OCI-LY1 (cell line): Measurements from ENCODE around the gene ZMPSTE24.
A peak's percentile ranks its signal among the peaks of the same experiment; 100 is the strongest.

Experiments
- H2AFZ ChIP-seq: fragments of 200-600 bp; sonication (generic), shearing (Covaris generic); 2 replicates; pipeline ENCODE4 v1.6.0; 2014; ENCODE audit warnings: antibody characterized with exemption, mild to moderate bottlenecking, low read length
- H3F3A ChIP-seq: fragments of 200-600 bp; sonication (generic), shearing (Covaris generic); 2 replicates; pipeline ENCODE4 v1.6.0; 2014; ENCODE audit warnings: mild to moderate bottlenecking, antibody characterized with exemption, low read length, moderate library complexity; ENCODE audit not compliant: insufficient read depth
- H3K27ac ChIP-seq: fragments of 200-600 bp; sonication (generic); 2 replicates; pipeline ENCODE4 v1.5.1; 2014; ENCODE audit warnings: low read length, mixed run types, mild to moderate bottlenecking, low read depth; ENCODE audit not compliant: poor library complexity, severe bottlenecking
- H3K27me3 ChIP-seq: fragments of 200-600 bp; sonication (generic); 2 replicates; pipeline ENCODE4 v1.6.0; 2014; ENCODE audit warnings: antibody characterized with exemption, mild to moderate bottlenecking, low read length, moderate library complexity; ENCODE audit not compliant: insufficient read depth
- H3K36me3 ChIP-seq: fragments of 200-600 bp; sonication (generic); 2 replicates; pipeline ENCODE4 v1.6.1; 2014; ENCODE audit warnings: mild to moderate bottlenecking, antibody characterized with exemption, low read length, moderate library complexity, mixed read lengths; ENCODE audit not compliant: insufficient read depth
- H3K4me1 ChIP-seq: fragments of 200-600 bp; sonication (generic); 2 replicates; pipeline ENCODE4 v1.5.1; 2014; ENCODE audit warnings: mild to moderate bottlenecking, low read length, moderate library complexity; ENCODE audit not compliant: insufficient read depth, severe bottlenecking
- H3K4me2 ChIP-seq: fragments of 200-600 bp; sonication (generic), shearing (Covaris generic); 2 replicates; pipeline ENCODE4 v1.6.1; 2014; ENCODE audit warnings: low read length
- H3K4me3 ChIP-seq: fragments of 200-600 bp; sonication (generic); 2 replicates; pipeline ENCODE4 v1.5.1; 2014; ENCODE audit warnings: low read length, low read depth, mild to moderate bottlenecking, mixed read lengths; ENCODE audit not compliant: poor library complexity, severe bottlenecking
- H3K79me2 ChIP-seq: fragments of 200-600 bp; shearing (Covaris generic); 2 replicates; pipeline ENCODE4 v1.6.1; 2016; ENCODE audit warnings: mixed run types, low read length, mixed read lengths; ENCODE audit not compliant: insufficient read depth
- H3K9ac ChIP-seq: fragments of 200-600 bp; sonication (generic), shearing (Covaris generic); 2 replicates; pipeline ENCODE4 v1.6.1; 2014; ENCODE audit warnings: mild to moderate bottlenecking, low read length, mixed read lengths
- H3K9me2 ChIP-seq: fragments of 200-600 bp; sonication (generic), shearing (Covaris generic); 2 replicates; pipeline ENCODE4 v1.6.1; 2014; ENCODE audit warnings: low read depth, mild to moderate bottlenecking, low read length, mixed read lengths
- H3K9me3 ChIP-seq: fragments of 200-600 bp; shearing (Covaris generic); 2 replicates; pipeline ENCODE4 v1.6.1; 2014; ENCODE audit warnings: low read length, mixed read lengths
- H4K20me1 ChIP-seq: fragments of 200-600 bp; sonication (generic), shearing (Covaris generic); 2 replicates; pipeline ENCODE4 v1.6.0; 2016; ENCODE audit warnings: mild to moderate bottlenecking, low read length; ENCODE audit not compliant: insufficient read depth
- EZH2 ChIP-seq: fragments of 200-600 bp; sonication (generic), shearing (Covaris generic); IDR thresholded peaks from 2 replicates; pipeline ENCODE4 v1.8.0; 2017; ENCODE audit warnings: borderline replicate concordance, mixed run types, mild to moderate bottlenecking, antibody characterized with exemption, low read length, moderate library complexity, mixed read lengths
- TF ChIP-seq, protein P1 (sequence below): fragments of 200-600 bp; sonication (generic), shearing (Covaris generic); IDR thresholded peaks from 2 replicates; pipeline ENCODE4 v1.5.1; 2017; ENCODE audit warnings: mild to moderate bottlenecking, antibody characterized with exemption, low read length, moderate library complexity, mixed read lengths

ZMPSTE24 gene

DNA sequence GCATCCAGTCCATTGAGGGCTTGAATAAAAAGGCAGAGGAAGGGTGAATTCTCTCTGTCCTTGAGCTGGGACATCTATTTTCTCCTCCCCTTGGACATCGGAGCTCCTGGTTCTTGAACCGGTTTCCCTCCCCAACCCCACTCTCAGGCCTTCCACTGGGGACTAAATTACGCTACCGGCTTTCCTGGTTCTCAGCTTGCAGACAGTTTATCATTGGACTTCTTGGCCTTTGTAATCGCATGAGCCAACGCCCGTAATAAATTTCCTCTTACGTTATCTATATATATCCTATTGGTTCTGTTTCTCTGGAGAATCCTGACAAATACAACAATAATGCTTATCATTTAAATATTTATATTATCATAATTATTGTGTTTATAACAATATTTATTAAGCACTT, 79.4 kb downstream of the ZMPSTE24 start:
- no peaks in the 10 kb centered on the region for H3K36me3 ChIP-seq
- no peak overlapping the region for H3K4me2 ChIP-seq
- H3F3A ChIP-seq = no peaks in the 10 kb centered on the region
- no peaks in the 10 kb centered on the region for H3K9me3 ChIP-seq
- no peaks in the 10 kb centered on the region for H4K20me1 ChIP-seq
- H3K27ac ChIP-seq = no peak overlapping the region
- H3K27me3 ChIP-seq = no peaks in the 10 kb centered on the region
- TF ChIP-seq, protein P1, sequence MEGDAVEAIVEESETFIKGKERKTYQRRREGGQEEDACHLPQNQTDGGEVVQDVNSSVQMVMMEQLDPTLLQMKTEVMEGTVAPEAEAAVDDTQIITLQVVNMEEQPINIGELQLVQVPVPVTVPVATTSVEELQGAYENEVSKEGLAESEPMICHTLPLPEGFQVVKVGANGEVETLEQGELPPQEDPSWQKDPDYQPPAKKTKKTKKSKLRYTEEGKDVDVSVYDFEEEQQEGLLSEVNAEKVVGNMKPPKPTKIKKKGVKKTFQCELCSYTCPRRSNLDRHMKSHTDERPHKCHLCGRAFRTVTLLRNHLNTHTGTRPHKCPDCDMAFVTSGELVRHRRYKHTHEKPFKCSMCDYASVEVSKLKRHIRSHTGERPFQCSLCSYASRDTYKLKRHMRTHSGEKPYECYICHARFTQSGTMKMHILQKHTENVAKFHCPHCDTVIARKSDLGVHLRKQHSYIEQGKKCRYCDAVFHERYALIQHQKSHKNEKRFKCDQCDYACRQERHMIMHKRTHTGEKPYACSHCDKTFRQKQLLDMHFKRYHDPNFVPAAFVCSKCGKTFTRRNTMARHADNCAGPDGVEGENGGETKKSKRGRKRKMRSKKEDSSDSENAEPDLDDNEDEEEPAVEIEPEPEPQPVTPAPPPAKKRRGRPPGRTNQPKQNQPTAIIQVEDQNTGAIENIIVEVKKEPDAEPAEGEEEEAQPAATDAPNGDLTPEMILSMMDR = no peak
- no peak for TF ChIP-seq EZH2
- no peak overlapping the region for H3K9ac ChIP-seq
- no peak overlapping the region for H3K4me3 ChIP-seq
- H3K4me1 ChIP-seq = no peaks in the 10 kb centered on the region
- H3K79me2 ChIP-seq = no peaks in the 10 kb centered on the region
- H3K9me2 ChIP-seq = no peaks in the 10 kb centered on the region
- no peak overlapping the region for H2AFZ ChIP-seq

DNA sequence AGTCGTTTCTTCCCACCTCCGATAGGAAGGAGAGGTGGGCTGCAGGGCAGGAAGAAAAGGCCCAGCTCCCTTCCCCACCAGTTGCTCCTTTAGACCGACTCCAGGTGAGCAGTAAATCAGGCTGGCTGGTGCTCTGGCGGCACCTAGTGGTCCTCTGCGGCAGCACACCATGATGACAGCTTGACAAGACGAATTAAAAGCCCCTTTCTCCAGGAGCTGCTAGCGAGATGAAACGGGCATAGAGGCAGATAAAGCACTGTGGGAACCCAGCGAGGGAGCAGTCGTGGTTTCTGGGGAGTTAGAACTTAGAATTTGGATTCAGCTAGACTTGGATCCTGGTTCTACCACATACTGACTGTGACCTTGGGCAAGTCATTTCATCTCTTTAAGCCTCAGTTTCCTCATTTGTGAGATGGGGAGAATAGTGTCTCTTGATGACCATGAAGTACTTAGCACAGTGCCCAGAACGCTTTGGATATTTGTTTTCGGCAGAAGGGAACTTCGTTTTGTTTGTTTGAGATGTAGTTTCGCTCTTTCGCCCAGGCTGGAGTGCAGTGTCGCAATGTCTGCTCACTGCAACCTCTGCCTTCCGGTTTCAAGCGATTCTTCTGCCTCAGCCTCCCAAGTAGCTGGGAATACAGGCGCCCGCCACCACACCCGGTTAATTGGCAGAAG, 80.8 kb downstream of the ZMPSTE24 start:
- H3K27me3 ChIP-seq = no peaks in the 10 kb centered on the region
- H3K79me2 ChIP-seq = no peaks in the 10 kb centered on the region
- no peaks in the 10 kb centered on the region for H3K9me2 ChIP-seq
- no peak overlapping the region for H3K27ac ChIP-seq
- no peaks in the 10 kb centered on the region for H4K20me1 ChIP-seq
- no peak overlapping the region for H3K9ac ChIP-seq
- H3F3A ChIP-seq = no peaks in the 10 kb centered on the region
- H3K36me3 ChIP-seq = no peaks in the 10 kb centered on the region
- H3K4me3 ChIP-seq = no peak overlapping the region
- peak overlapping the region; percentile 30; the same call in 1 of the 2 replicates for H3K4me2 ChIP-seq
- no peak overlapping the region for H2AFZ ChIP-seq
- TF ChIP-seq EZH2 = no peak
- TF ChIP-seq, protein P1 = peak; percentile 99
- no peaks in the 10 kb centered on the region for H3K4me1 ChIP-seq
- no peaks in the 10 kb centered on the region for H3K9me3 ChIP-seq

DNA sequence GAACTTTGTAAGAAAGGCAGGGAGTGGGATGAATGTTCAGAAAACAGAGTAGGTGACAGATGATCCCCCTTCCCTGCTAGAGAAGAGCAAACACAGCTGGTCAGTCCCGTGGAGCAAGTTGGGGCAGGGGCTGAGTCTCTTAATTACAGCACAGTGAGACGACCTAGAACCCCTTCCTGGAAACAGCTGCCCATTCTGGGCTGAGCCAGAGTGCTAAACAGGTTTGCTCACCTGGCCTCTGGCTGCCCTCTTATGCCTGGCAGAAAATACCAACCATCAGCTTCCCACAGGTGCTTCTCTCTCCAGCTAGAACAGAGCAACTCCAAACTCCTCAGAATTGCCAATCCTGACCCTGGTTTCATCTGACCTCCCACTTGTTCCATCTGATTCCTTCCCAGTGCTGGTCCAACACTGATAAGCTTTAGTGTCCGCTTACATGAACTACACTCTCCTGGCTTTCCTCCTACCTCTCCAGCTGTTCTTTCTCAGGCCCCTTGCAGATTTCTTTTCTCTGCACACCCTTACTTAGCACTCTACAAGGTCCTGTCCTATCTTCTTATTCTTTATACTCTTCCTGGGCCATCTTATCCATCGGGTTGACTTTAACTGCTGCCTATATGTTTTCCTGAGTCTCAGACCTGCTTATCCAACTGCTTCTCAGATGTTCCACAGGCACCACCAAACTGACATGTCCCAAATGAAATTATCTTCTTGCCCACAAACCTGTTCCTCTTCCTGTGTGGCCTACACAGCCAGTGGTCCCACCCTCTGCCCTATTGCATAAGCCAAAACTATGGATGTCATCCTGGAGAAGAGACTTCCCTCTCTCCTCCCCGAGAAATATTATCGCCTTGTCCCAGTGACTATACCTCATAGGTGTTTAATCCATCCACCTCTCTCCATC, 81.6 kb downstream of the ZMPSTE24 start:
- Histone ChIP-seq H3K9me2 (no peaks in the 10 kb centered on the region), H3K4me2 (no peak overlapping the region), H4K20me1 (no peaks in the 10 kb centered on the region), H3K79me2 (no peaks in the 10 kb centered on the region), H3K9me3 (no peaks in the 10 kb centered on the region), H3K9ac (no peak overlapping the region), H3K4me3 (no peak overlapping the region), H2AFZ (no peak overlapping the region), H3K27me3 (no peaks in the 10 kb centered on the region), H3K27ac (no peak overlapping the region), H3F3A (no peaks in the 10 kb centered on the region), H3K4me1 (no peaks in the 10 kb centered on the region), H3K36me3 (no peaks in the 10 kb centered on the region)
- TF ChIP-seq, protein P1 = no peak
- no peak for TF ChIP-seq EZH2
